K562 (cell line): ENCODE measurements around the gene B4GALNT4. TPM values are rescaled to one million over a fixed set of nuclear protein-coding genes. Genes with fewer than 3 reads are reported as not detected.
A peak's percentile ranks its signal among the peaks of the same experiment; 100 is the strongest.

ENCODE experiments used
- BCL6 ChIP-seq: fragments of 250-450 bp; sonication (Bioruptor Pico); IDR thresholded peaks from 2 replicates; pipeline ENCODE4 v1.4.0; 2020
- BCOR ChIP-seq: fragments of 450-650 bp; IDR thresholded peaks from 2 replicates; pipeline ENCODE4 v1.6.1; 2016
- BHLHE40 ChIP-seq: IDR thresholded peaks from 2 replicates; pipeline ENCODE4 v1.6.1; 2011; ENCODE audit warnings: low read length, improper control_type of control experiment
- FOXP1 ChIP-seq: sonication (generic); formaldehyde crosslinking; IDR thresholded peaks from 2 replicates; pipeline ENCODE4 v1.8.0; 2022; ENCODE audit warnings: mild to moderate bottlenecking, missing genetic modification reagents
- GTF2A2 ChIP-seq: IDR thresholded peaks from 2 replicates; pipeline ENCODE4 v1.6.1; 2016; ENCODE audit warnings: mild to moderate bottlenecking, missing genetic modification characterization, missing compliant biosample characterization
- HLTF ChIP-seq: fragments of 450-650 bp; IDR thresholded peaks from 2 replicates; pipeline ENCODE4 v1.6.1; 2016
- MCM2 ChIP-seq: fragments of 450-650 bp; IDR thresholded peaks from 2 replicates; pipeline ENCODE4 v1.6.1; 2017; ENCODE audit warnings: low read depth, mild to moderate bottlenecking
- TBP ChIP-seq: optimal IDR thresholded peaks from 2 replicates; pipeline ENCODE3; 2011; ENCODE audit warnings: low read depth, low read length, improper control_type of control experiment
- ZKSCAN1 ChIP-seq: fragments of 150-350 bp; IDR thresholded peaks from 2 replicates; pipeline ENCODE4 v1.6.1; 2016; ENCODE audit warnings: low read depth, low read length
- ZNF76 ChIP-seq: fragments of 250-450 bp; sonication (Bioruptor Pico); IDR thresholded peaks from 2 replicates; pipeline ENCODE4 v1.4.0; 2020; ENCODE audit warnings: mild to moderate bottlenecking, moderate library complexity, borderline replicate concordance
- polyA plus RNA-seq, 8 experiments: library from polyadenylated mRNA; depleted of rRNA in 4 of 8; stranded (reverse) in 5 of 8; unstranded in 3 of 8; fragments of >200 nt; fragmentation: Nextera tagmentation in 2 of 8; fragmentation: Illumina TruSeq in 1 of 8; extraction: Ambion mirVana in 2 of 8; extraction: Trizol in 1 of 8; gene quantifications; 2 replicates each; pipeline versions ENCODE4 v1.2.1 to v1.2.3, GENCODE V29; 2011 to 2014; ENCODE audit warnings: inconsistent platforms in 1 of 8, missing spikeins in 1 of 8
- total RNA-seq, 7 experiments: library from RNA; depleted of rRNA in 6 of 7; stranded (reverse); fragments of >200 nt in 6 of 7; fragmentation: Illumina TruSeq in 2 of 7; extraction: Trizol in 2 of 7; gene quantifications; 2 replicates each; pipeline versions ENCODE4 v1.2.1 to v1.2.3, GENCODE V29; 2011 to 2021; ENCODE audit warnings: low replicate concordance in 1 of 7
- TF ChIP-seq, protein P1 (sequence below): sonication (generic); formaldehyde crosslinking; IDR thresholded peaks from 2 replicates; pipeline ENCODE4 v1.4.0; 2020; ENCODE audit warnings: mild to moderate bottlenecking, missing genetic modification reagents
- TF ChIP-seq, protein P2 (sequence below), 3 experiments: IDR thresholded peaks in 2 of 3; conservative IDR thresholded peaks in 1 of 3; 2 replicates each; pipeline ENCODE4 v1.5.1; 2011 to 2012; ENCODE audit warnings: low read length in 3 of 3, mild to moderate bottlenecking in 3 of 3, control low read depth in 2 of 3, improper control_type of control experiment in 1 of 3, inconsistent platforms in 1 of 3, low read depth in 1 of 3, mixed read lengths in 1 of 3, moderate library complexity in 1 of 3; ENCODE audit not compliant: insufficient read depth in 2 of 3
- TF ChIP-seq, protein P3 (sequence below): fragments of 250-450 bp; sonication (Bioruptor Pico); IDR thresholded peaks from 2 replicates; pipeline ENCODE4 v1.8.0; 2022; ENCODE audit warnings: inconsistent platforms
- TF ChIP-seq, protein P4 (sequence below): fragments of 250-450 bp; sonication (Bioruptor Pico); IDR thresholded peaks from 2 replicates; pipeline ENCODE4 v1.5.0; 2021; ENCODE audit warnings: mild to moderate bottlenecking, borderline replicate concordance
- TF ChIP-seq, protein P5 (sequence below), 2 experiments: fragments of 200-800 bp in 1 of 2; sonication (Bioruptor generic) in 1 of 2; sonication (generic) in 1 of 2; formaldehyde crosslinking in 1 of 2; IDR thresholded peaks in 1 of 2; conservative IDR thresholded peaks in 1 of 2; 2 replicates each; pipeline versions ENCODE4 v1.5.0 to v1.6.1; 2016 to 2020; ENCODE audit warnings: missing compliant biosample characterization in 1 of 2, missing genetic modification characterization in 1 of 2, missing genetic modification reagents in 1 of 2

B4GALNT4 gene
- total and polyA plus RNA-seq, 9 of the 15 experiments (the other 6 are each of a cell fraction or from before 2014, with no cell fraction given): 0.20 to 37.1 (median 10.8) TPM; not detected in 1

DNA sequence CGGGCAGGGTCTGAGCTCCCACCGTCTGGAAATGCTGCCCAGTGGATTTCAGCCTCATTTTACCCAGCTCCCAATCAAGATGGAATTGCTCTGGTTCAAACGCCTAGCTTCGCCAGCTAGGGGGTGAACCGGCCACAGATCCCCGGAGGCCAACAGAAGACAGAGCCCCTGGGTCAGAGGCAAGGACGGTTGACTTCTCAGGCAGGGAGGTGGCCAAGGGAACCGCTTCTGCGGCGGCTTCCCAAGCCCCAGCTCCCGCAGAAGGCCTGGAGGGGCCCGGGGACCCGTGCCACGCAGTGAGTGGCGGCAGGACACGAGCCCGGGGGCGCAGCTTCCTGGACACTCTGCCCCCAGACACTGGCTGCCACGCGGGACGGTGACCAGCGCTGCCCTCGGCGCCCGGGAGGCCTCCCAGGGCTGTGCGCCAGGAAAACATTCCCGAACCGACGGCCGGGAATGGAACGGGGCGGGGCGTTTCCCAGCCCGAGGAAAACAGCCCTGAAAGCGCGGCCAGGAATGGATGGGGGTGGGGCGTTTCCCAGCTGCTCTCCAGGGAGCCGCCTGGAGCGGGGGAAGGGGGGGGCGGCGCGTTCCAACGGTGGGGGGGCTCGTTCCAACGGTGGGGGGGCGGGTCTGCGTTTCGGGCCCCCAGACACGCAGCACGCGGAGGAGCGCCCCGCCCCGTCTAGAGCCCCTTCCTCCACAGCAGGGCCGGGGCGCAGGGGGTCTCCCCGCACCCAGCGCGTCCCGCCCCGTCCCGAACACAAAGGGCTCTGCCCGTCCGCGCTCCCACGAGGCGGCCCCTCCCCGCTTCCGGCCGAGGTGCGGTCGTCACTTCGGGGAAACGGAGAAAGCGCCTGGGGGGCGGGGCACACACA, 13.5 kb upstream of the B4GALNT4 start (continued):
- TF ChIP-seq, protein P1, sequence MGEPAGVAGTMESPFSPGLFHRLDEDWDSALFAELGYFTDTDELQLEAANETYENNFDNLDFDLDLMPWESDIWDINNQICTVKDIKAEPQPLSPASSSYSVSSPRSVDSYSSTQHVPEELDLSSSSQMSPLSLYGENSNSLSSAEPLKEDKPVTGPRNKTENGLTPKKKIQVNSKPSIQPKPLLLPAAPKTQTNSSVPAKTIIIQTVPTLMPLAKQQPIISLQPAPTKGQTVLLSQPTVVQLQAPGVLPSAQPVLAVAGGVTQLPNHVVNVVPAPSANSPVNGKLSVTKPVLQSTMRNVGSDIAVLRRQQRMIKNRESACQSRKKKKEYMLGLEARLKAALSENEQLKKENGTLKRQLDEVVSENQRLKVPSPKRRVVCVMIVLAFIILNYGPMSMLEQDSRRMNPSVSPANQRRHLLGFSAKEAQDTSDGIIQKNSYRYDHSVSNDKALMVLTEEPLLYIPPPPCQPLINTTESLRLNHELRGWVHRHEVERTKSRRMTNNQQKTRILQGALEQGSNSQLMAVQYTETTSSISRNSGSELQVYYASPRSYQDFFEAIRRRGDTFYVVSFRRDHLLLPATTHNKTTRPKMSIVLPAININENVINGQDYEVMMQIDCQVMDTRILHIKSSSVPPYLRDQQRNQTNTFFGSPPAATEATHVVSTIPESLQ (CRISPR knock-in tag): no peak
- TF ChIP-seq, protein P2, sequence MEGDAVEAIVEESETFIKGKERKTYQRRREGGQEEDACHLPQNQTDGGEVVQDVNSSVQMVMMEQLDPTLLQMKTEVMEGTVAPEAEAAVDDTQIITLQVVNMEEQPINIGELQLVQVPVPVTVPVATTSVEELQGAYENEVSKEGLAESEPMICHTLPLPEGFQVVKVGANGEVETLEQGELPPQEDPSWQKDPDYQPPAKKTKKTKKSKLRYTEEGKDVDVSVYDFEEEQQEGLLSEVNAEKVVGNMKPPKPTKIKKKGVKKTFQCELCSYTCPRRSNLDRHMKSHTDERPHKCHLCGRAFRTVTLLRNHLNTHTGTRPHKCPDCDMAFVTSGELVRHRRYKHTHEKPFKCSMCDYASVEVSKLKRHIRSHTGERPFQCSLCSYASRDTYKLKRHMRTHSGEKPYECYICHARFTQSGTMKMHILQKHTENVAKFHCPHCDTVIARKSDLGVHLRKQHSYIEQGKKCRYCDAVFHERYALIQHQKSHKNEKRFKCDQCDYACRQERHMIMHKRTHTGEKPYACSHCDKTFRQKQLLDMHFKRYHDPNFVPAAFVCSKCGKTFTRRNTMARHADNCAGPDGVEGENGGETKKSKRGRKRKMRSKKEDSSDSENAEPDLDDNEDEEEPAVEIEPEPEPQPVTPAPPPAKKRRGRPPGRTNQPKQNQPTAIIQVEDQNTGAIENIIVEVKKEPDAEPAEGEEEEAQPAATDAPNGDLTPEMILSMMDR (IDR thresholded peaks at IDR 0.05 in 2 of 3, conservative IDR thresholded peaks at IDR 0.05 in 1 of 3; ENCODE audit: insufficient read depth in 2 of 3, low read depth in 1 of 3, low read length in 3 of 3): no peak
- peak; percentile 84; the same call in 1 of the 2 replicates for TF ChIP-seq GTF2A2 (tag)
- peak; percentile 73 for TF ChIP-seq BCL6 (CRISPR knock-in tag)
- TF ChIP-seq FOXP1 (CRISPR knock-in tag): peak; percentile 18; the same call in 1 of the 2 replicates
- no peak for TF ChIP-seq BHLHE40
- TF ChIP-seq TBP: peak; percentile 48
- TF ChIP-seq, protein P3, sequence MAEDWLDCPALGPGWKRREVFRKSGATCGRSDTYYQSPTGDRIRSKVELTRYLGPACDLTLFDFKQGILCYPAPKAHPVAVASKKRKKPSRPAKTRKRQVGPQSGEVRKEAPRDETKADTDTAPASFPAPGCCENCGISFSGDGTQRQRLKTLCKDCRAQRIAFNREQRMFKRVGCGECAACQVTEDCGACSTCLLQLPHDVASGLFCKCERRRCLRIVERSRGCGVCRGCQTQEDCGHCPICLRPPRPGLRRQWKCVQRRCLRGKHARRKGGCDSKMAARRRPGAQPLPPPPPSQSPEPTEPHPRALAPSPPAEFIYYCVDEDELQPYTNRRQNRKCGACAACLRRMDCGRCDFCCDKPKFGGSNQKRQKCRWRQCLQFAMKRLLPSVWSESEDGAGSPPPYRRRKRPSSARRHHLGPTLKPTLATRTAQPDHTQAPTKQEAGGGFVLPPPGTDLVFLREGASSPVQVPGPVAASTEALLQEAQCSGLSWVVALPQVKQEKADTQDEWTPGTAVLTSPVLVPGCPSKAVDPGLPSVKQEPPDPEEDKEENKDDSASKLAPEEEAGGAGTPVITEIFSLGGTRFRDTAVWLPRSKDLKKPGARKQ (CRISPR knock-in tag): no peak
- TF ChIP-seq, protein P4, sequence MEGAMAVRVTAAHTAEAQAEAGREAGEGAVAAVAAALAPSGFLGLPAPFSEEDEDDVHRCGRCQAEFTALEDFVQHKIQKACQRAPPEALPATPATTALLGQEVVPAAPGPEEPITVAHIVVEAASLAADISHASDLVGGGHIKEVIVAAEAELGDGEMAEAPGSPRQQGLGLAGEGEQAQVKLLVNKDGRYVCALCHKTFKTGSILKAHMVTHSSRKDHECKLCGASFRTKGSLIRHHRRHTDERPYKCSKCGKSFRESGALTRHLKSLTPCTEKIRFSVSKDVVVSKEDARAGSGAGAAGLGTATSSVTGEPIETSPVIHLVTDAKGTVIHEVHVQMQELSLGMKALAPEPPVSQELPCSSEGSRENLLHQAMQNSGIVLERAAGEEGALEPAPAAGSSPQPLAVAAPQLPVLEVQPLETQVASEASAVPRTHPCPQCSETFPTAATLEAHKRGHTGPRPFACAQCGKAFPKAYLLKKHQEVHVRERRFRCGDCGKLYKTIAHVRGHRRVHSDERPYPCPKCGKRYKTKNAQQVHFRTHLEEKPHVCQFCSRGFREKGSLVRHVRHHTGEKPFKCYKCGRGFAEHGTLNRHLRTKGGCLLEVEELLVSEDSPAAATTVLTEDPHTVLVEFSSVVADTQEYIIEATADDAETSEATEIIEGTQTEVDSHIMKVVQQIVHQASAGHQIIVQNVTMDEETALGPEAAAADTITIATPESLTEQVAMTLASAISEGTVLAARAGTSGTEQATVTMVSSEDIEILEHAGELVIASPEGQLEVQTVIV: peak; percentile 52; the same call in 1 of the 2 replicates
- peak; percentile 95; the same call in 1 of the 2 replicates for TF ChIP-seq ZNF76 (CRISPR knock-in tag)
- no peak for TF ChIP-seq HLTF
- TF ChIP-seq MCM2: no peak
- TF ChIP-seq ZKSCAN1: no peak
- TF ChIP-seq BCOR: no peak
- TF ChIP-seq, protein P5, sequence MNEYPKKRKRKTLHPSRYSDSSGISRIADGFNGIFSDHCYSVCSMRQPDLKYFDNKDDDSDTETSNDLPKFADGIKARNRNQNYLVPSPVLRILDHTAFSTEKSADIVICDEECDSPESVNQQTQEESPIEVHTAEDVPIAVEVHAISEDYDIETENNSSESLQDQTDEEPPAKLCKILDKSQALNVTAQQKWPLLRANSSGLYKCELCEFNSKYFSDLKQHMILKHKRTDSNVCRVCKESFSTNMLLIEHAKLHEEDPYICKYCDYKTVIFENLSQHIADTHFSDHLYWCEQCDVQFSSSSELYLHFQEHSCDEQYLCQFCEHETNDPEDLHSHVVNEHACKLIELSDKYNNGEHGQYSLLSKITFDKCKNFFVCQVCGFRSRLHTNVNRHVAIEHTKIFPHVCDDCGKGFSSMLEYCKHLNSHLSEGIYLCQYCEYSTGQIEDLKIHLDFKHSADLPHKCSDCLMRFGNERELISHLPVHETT (CRISPR knock-in tag; conservative IDR thresholded peaks at IDR 0.05 in 1 of 2, IDR thresholded peaks at IDR 0.05 in 1 of 2): peak in 1 of 2 experiments; percentile 85; a peak in 1 of 4 replicates
